ENCODE measurements around the gene SCOC. TPM values are rescaled to one million over a fixed set of nuclear protein-coding genes. Genes with fewer than 3 reads are reported as not detected.

The SCOC gene
- total and polyA plus RNA-seq, 2 donors (not counting 3 experiments of a cell fraction or from before 2014, with no cell fraction given), result 12.3 to 38.3 TPM

- Histone ChIP-seq H3K79me2 (ENCODE audit: control insufficient read depth, insufficient read depth, low read length) (no peaks in the 10 kb centered on the region), H3K4me3 (replicated peaks in 1 of 3; ENCODE audit: insufficient read depth in 1 of 3, low read depth in 1 of 3, low read length in 3 of 3) (no peak overlapping the region), H4K20me1 (replicated peaks; ENCODE audit: control insufficient read depth, extremely low read depth, insufficient read depth, low read length) (no peaks in the 10 kb centered on the region), H3K4me2 (ENCODE audit: insufficient read depth, low read length) (no peak overlapping the region), H3K27me3 (ENCODE audit: control insufficient read depth in 2 of 2, insufficient read depth in 2 of 2, low read length in 2 of 2) (peaks cover 13 to 16% of the 10 kb centered on the region in 2 experiments), H3K9me3 (replicated peaks; ENCODE audit: control insufficient read depth, insufficient read depth, low read length) (no peaks in the 10 kb centered on the region), H3K27ac (ENCODE audit: insufficient read depth, low read depth, low read length) (no peak overlapping the region), H2AFZ (ENCODE audit: low read depth, low read length) (no peak overlapping the region), H3K9ac (replicated peaks; ENCODE audit: extremely low read depth, insufficient read depth, low read length) (no peak overlapping the region), H3K9me1 (replicated peaks; ENCODE audit: control insufficient read depth, extremely low read depth, insufficient read depth, low read length) (no peaks in the 10 kb centered on the region), H3K36me3 (ENCODE audit: control insufficient read depth in 2 of 2, extremely low read depth in 1 of 2, insufficient read depth in 2 of 2, low read length in 2 of 2) (no peaks in the 10 kb centered on the region), H3K4me1 (ENCODE audit: control insufficient read depth, extremely low read depth, insufficient read depth, low read length) (peaks cover 9% of the 10 kb centered on the region)
- BruUV-seq (replicated peaks), result no TSS peak
- intact Hi-C loops (cut with micrococcal nuclease), result no loop called here
- FAIRE-seq (no peak), DNase-seq (ENCODE audit: low read depth, low spot score) (no peak)
- POLR2A ChIA-PET, result no interaction called here
- TF ChIP-seq FOS (IDR thresholded peaks at IDR 0.05; ENCODE audit: borderline replicate concordance, insufficient read depth, low read length) (no peak), POLR2A (IDR thresholded peaks at IDR 0.05; ENCODE audit: low read depth, low read length) (no peak), EZH2 (IDR thresholded peaks at IDR 0.05; ENCODE audit: borderline replicate concordance, low read depth, low read length, severe bottlenecking) (no peak), POLR2AphosphoS5 (IDR thresholded peaks at IDR 0.05; ENCODE audit: insufficient read depth, low read depth, low read length) (no peak), MYC (IDR thresholded peaks at IDR 0.05; ENCODE audit: low read depth, low read length) (no peak), MAX (IDR thresholded peaks at IDR 0.05; ENCODE audit: insufficient read depth, insufficient read length) (no peak), CTCF (IDR thresholded peaks at IDR 0.05; ENCODE audit: extremely low read depth in 1 of 2, insufficient read depth in 1 of 2, low read depth in 1 of 2, low read length in 2 of 2) (no peak), JUN (IDR thresholded peaks at IDR 0.05; ENCODE audit: borderline replicate concordance, insufficient read depth, insufficient read length, low read depth) (no peak), GATA2 (IDR thresholded peaks at IDR 0.05; ENCODE audit: insufficient read depth, insufficient read length, low read depth, low read length) (no peak)
- CTCF ChIA-PET, result interaction anchor here (0.6 to 2.0 kb wide), 3 partner anchors 14 to 20 kb away, joined by 3 to 9 read pairs (median 8); no protein-coding TSS in a partner anchor
- dilution Hi-C loops (cut with MboI; ENCODE audit: extremely low pct_ligation_motif_present, low sequenced_read_pairs), result no loop called here
Measured at GRCh38 chr4:140346136-140346535, 27.3 kb upstream of the SCOC start.

All from endothelial cell of umbilical vein (primary cell).